HEK293 (cell line): ENCODE results near the gene NTNG1.

Experiments used
- CTCF ChIA-PET: fragments of 350-600 bp; formaldehyde crosslinking; extraction: SDS; loops from one replicate; lab custom pipeline; 2021; ENCODE audit warnings: antibody characterized with exemption; lab: Yijun Ruan, JAX
- POLR2A ChIA-PET: fragments of 300-600 bp; formaldehyde crosslinking; extraction: SDS; loops from one replicate; lab custom pipeline; 2020; ENCODE audit warnings: antibody characterized with exemption, inconsistent platforms; lab: Yijun Ruan, JAX
- H3K27ac ChIP-seq: fragments of 200-500 bp; sonication (Bioruptor generic); 2 replicates; pipeline ENCODE4 v1.5.1; 2014; ENCODE audit warnings: low read depth, low read length, control low read depth, inconsistent platforms; ENCODE audit errors: extremely low read depth
- H3K36me3 ChIP-seq, 2 experiments: fragments of 200-500 bp in 1 of 2; sonication (Bioruptor generic) in 1 of 2; 1 replicate in 1 of 2; 2 replicates in 1 of 2; pipeline ENCODE4 v1.5.1; 2014 to 2017; ENCODE audit warnings: inconsistent platforms in 2 of 2, low read length in 2 of 2; ENCODE audit not compliant: control insufficient read depth in 2 of 2, insufficient read depth in 1 of 2
- H3K4me1 ChIP-seq: fragments of 200-500 bp; sonication (Bioruptor generic); 2 replicates; pipeline ENCODE4 v1.5.1; 2014; ENCODE audit warnings: mild to moderate bottlenecking, low read length, inconsistent platforms; ENCODE audit not compliant: control insufficient read depth, insufficient read depth
- H3K4me3 ChIP-seq: 2 replicates; pipeline ENCODE4 v1.5.1; 2011; ENCODE audit warnings: low read depth, mild to moderate bottlenecking, control low read depth, low read length, moderate library complexity
- H3K9me3 ChIP-seq: fragments of 200-500 bp; sonication (Bioruptor generic); 2 replicates; pipeline ENCODE4 v1.5.1; 2014; ENCODE audit warnings: low read depth, low read length, inconsistent platforms; ENCODE audit not compliant: control insufficient read depth, insufficient read depth
- GFI1B ChIP-seq: fragments of 450-650 bp; formaldehyde crosslinking; IDR thresholded peaks from 2 replicates; pipeline ENCODE4 v1.5.1; 2016; ENCODE audit warnings: missing biosample characterization, missing genetic modification characterization
- GLIS2 ChIP-seq: fragments of 450-650 bp; formaldehyde crosslinking; IDR thresholded peaks from 2 replicates; pipeline ENCODE4 v1.5.1; 2016; ENCODE audit warnings: missing biosample characterization, missing genetic modification characterization
- HOXC10 ChIP-seq: sonication (generic); formaldehyde crosslinking; IDR thresholded peaks from 2 replicates; pipeline ENCODE4 v1.8.1; 2023; ENCODE audit warnings: mild to moderate bottlenecking, missing genetic modification reagents
- MZF1 ChIP-seq: fragments of 450-650 bp; formaldehyde crosslinking; IDR thresholded peaks from 2 replicates; pipeline ENCODE4 v1.5.1; 2017; ENCODE audit warnings: missing biosample characterization, missing genetic modification characterization, borderline replicate concordance
- PBX3 ChIP-seq: sonication (generic); formaldehyde crosslinking; IDR thresholded peaks from 2 replicates; pipeline ENCODE4 v1.8.1; 2022; ENCODE audit warnings: mild to moderate bottlenecking, moderate library complexity, missing genetic modification reagents
- SP3 ChIP-seq: fragments of 450-650 bp; formaldehyde crosslinking; IDR thresholded peaks from 2 replicates; pipeline ENCODE4 v1.5.1; 2016; ENCODE audit warnings: missing biosample characterization, missing genetic modification characterization
- ZFP41 ChIP-seq: fragments of 450-650 bp; formaldehyde crosslinking; IDR thresholded peaks from 2 replicates; pipeline ENCODE4 v1.5.1; 2016; ENCODE audit warnings: missing biosample characterization, missing genetic modification characterization, borderline replicate concordance
- ZNF138 ChIP-seq: fragments of 450-650 bp; formaldehyde crosslinking; IDR thresholded peaks from 2 replicates; pipeline ENCODE4 v1.5.1; 2016; ENCODE audit warnings: missing biosample characterization, missing genetic modification characterization, borderline replicate concordance
- ZNF214 ChIP-seq: fragments of 450-650 bp; formaldehyde crosslinking; IDR thresholded peaks from 2 replicates; pipeline ENCODE4 v1.5.1; 2017; ENCODE audit warnings: missing biosample characterization, mild to moderate bottlenecking, missing genetic modification characterization, borderline replicate concordance
- ZNF274 ChIP-seq, 2 experiments: fragments of 200-500 bp in 1 of 2; fragments of 450-650 bp in 1 of 2; sonication (Bioruptor generic) in 1 of 2; formaldehyde crosslinking in 1 of 2; IDR thresholded peaks; 2 replicates each; pipeline versions ENCODE4 v1.5.1 to v1.6.1; 2014 to 2016; ENCODE audit warnings: borderline replicate concordance in 1 of 2, inconsistent platforms in 1 of 2, low read length in 1 of 2, missing biosample characterization in 1 of 2, missing genetic modification characterization in 1 of 2
- ZNF423 ChIP-seq: fragments of 450-650 bp; formaldehyde crosslinking; IDR thresholded peaks from 2 replicates; pipeline ENCODE4 v1.5.1; 2016; ENCODE audit warnings: missing biosample characterization, missing genetic modification characterization
- ZNF426 ChIP-seq: fragments of 450-650 bp; formaldehyde crosslinking; IDR thresholded peaks from 2 replicates; pipeline ENCODE4 v1.5.1; 2017; ENCODE audit warnings: missing biosample characterization, missing genetic modification characterization, mild to moderate bottlenecking, inconsistent platforms, moderate library complexity
- ZNF558 ChIP-seq: fragments of 450-650 bp; formaldehyde crosslinking; IDR thresholded peaks from 2 replicates; pipeline ENCODE4 v1.5.1; 2016; ENCODE audit warnings: missing biosample characterization, missing genetic modification characterization
- ZNF600 ChIP-seq: fragments of 450-650 bp; formaldehyde crosslinking; IDR thresholded peaks from 2 replicates; pipeline ENCODE4 v1.5.1; 2016; ENCODE audit warnings: missing biosample characterization, missing genetic modification characterization
- ZNF692 ChIP-seq: fragments of 450-650 bp; formaldehyde crosslinking; IDR thresholded peaks from 2 replicates; pipeline ENCODE4 v1.5.1; 2016; ENCODE audit warnings: missing biosample characterization, missing genetic modification characterization
- ZNF76 ChIP-seq: fragments of 450-650 bp; formaldehyde crosslinking; IDR thresholded peaks from 2 replicates; pipeline ENCODE4; 2016; ENCODE audit warnings: low read depth, missing biosample characterization, missing genetic modification characterization, borderline replicate concordance
- ZNF777 ChIP-seq: fragments of 450-650 bp; formaldehyde crosslinking; IDR thresholded peaks from 2 replicates; pipeline ENCODE4 v1.5.1; 2017; ENCODE audit warnings: missing biosample characterization, missing genetic modification characterization, borderline replicate concordance
- ZNF837 ChIP-seq: fragments of 450-650 bp; formaldehyde crosslinking; IDR thresholded peaks from 2 replicates; pipeline ENCODE4 v1.5.1; 2016; ENCODE audit warnings: missing biosample characterization, missing genetic modification characterization

The NTNG1 gene

GRCh38 chr1:107378426-107378825 is 237.6 kb downstream of the NTNG1 start (continued):
- no peak for TF ChIP-seq ZNF837 (tag by site-specific recombination)

GRCh38 chr1:107378866-107379265 is 238.0 kb downstream of the NTNG1 start:
- Histone ChIP-seq H3K4me1 (no peaks in the 10 kb centered on the region), H3K4me3 (no peak overlapping the region), H3K27ac (no peak overlapping the region), H3K9me3 (no peaks in the 10 kb centered on the region), H3K36me3 (no peaks in the 10 kb centered on the region)
- CTCF ChIA-PET: no interaction called here
- POLR2A ChIA-PET: no interaction called here
- TF ChIP-seq GLIS2 (tag by site-specific recombination) (no peak), ZNF76 (tag by site-specific recombination) (no peak)

GRCh38 chr1:107379826-107380225 is 239.0 kb downstream of the NTNG1 start:
- ChIA-PET POLR2A (no interaction called here), CTCF (no interaction called here)
- Histone ChIP-seq H3K4me3 (no peak overlapping the region), H3K4me1 (no peaks in the 10 kb centered on the region), H3K9me3 (no peaks in the 10 kb centered on the region), H3K27ac (no peak overlapping the region), H3K36me3 (no peaks in the 10 kb centered on the region)
- TF ChIP-seq ZNF423 (tag by site-specific recombination): no peak
- TF ChIP-seq GFI1B (tag by site-specific recombination): no peak
- no peak for TF ChIP-seq HOXC10 (CRISPR knock-in tag)
- no peak for TF ChIP-seq ZNF692 (tag by site-specific recombination)
- TF ChIP-seq ZNF558 (tag by site-specific recombination): no peak
- TF ChIP-seq MZF1 (tag by site-specific recombination): no peak
- no peak for TF ChIP-seq ZFP41 (tag by site-specific recombination)
- no peak for TF ChIP-seq ZNF600
- no peak for TF ChIP-seq ZNF777 (tag by site-specific recombination)
- TF ChIP-seq ZNF426 (tag by site-specific recombination): no peak

- no peaks in the 10 kb centered on the region for H3K9me3 ChIP-seq
- ChIA-PET POLR2A (interaction anchor here (0.6 kb wide), 1 partner anchor 1293 kb away, joined by 4 read pairs; no protein-coding TSS in a partner anchor), CTCF (no interaction called here)
- H3K27ac ChIP-seq: no peak overlapping the region
- no peaks in the 10 kb centered on the region for H3K36me3 ChIP-seq
- no peaks in the 10 kb centered on the region for H3K4me1 ChIP-seq
- H3K4me3 ChIP-seq: no peak overlapping the region
- TF ChIP-seq ZNF558 (tag by site-specific recombination) (no peak), PBX3 (no peak), ZNF777 (tag by site-specific recombination) (no peak), ZNF274 (IDR thresholded peaks at IDR 0.05; ENCODE audit: low read length) (no peak), ZNF274 (tag by site-specific recombination; IDR thresholded peaks at IDR 0.05; ENCODE audit: borderline replicate concordance) (no peak), ZNF214 (tag by site-specific recombination) (no peak), SP3 (tag by site-specific recombination) (no peak), ZNF138 (tag by site-specific recombination) (no peak)
These were observed 248.9 kb downstream of the NTNG1 start for GRCh38 chr1:107389410-107390396.
